HG03097 (cell line): ENCODE measurements around the gene UCHL3.
"Not testable (repeated sequence)": the region's sequence is repeated elsewhere in the genome, so short reads cannot be mapped to it uniquely, and the experiment has no call there.

Experiments
- ATAC-seq: cut with Tn5 transposase; IDR thresholded peaks from one replicate; pipeline ENCODE4 v1.9.1; 2021; ENCODE audit not compliant: unreplicated experiment, low FRiP score

Gene UCHL3

DNA sequence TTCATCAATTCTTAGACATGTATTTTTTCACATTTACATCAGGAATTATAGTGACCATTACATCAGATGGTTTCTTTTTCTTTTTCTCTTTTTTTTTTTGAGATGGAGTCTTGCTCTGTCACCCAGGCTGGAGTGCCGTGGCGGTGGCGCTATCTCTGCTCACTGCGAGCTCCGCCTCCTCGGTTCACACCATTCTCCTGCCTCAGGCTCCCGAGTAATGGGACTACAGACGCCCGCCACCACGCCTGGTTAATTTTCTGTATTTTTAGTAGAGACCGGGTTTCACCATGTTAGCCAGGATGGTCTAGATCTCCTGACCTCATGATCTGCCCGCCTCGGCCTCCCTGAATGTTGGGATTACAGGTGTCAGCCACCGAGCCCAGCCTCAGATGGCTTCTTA is 4.2 kb upstream of the UCHL3 start:
- ATAC-seq, result not testable (repeated sequence)

DNA sequence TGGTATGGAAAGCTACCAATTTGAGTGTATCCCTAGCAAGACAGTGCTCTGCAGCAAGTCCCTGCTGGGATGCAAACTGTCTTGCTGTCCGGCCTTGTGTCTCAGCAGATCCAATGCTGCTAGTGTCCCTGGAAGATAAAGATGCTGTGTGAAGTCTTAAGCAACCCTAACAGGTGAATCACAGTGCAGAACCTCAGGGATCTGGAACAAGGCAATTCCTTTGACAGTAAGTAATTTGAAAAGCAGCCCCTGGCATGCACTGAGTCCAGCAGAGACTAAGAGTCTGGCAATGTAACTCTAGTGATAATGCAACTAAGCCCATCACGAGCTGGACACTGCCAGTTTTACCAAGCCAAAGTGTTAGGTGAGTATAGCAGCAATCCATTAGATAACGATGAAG is 1.7 kb upstream of the UCHL3 start:
- no peak for ATAC-seq

DNA sequence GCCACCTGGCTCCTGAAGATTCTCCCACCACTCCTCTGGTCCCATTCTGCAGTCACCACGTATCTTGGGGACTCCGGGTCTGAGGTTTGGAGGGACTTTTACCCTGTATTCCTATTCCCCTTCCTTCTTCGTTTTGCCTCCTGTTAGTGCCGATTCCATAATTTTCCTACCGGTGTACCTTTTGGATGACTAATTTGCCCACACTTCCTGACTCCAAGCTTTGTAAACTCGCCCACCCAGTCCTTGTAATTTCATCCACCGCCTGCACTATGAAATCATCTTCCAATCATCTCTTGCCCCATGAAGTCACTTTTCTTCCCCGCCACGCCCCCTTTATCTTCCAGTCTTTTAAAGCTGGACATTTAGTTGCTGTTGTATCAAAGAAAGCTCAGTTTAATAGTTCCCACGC is 572 bp downstream of the UCHL3 start:
- peak; percentile 1 for ATAC-seq

DNA sequence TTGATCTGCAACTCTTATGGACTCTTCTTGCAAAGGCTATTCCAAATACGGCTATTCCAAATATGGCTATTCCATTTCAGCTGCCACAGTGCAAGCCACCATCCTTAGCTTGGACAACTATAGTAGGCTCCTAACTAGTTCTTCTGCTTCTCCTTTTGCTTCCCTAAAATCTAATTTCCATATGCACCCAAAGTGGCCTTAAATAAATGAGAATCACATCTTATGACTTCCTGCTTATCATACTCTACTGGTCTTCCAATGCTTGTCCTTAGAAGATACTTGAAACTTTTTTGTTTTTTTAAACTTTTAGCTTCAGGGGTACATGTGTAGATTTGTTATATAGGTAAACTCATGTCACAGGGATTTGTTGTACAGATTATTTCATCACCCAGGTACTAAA is 4.9 kb downstream of the UCHL3 start:
- no peak for ATAC-seq

DNA sequence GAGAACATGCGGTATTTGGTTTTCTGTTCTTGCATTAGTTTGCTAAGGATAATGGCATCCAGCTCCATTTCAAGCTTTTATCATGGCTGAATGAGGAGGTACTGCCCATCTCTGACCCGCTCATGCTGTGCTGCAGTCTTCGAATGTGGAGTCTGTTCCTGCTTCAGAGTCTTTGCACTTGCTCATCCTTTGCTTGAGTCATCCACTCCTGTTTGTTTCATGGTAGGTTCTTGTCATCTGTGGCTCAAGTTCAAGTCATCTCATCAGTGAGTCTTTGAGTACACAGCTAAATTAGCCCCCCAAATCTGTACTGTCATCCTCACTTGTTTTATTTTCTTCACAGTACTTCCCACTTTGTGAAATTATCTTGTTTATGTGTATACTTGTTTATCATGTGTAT is 5.4 kb downstream of the UCHL3 start:
- no peak for ATAC-seq

DNA sequence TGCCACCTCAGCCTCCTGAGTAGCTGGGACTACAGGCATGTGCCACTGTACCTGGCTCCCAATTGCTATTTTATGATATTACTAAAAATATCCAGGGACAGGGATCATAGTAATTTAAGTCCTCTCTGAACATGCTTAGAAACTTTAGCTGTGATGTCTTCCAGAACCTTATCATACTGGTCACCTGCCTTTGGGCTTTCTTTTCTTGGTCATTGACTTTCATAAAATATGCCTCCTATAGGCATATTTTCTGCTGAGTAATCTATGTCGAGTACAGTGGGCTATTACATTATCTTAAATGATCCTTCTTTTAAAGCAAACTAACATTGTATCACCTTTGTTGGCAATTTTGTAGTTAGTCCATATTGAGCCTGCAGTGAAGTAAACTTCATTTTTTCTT is 6.2 kb downstream of the UCHL3 start:
- no peak for ATAC-seq

DNA sequence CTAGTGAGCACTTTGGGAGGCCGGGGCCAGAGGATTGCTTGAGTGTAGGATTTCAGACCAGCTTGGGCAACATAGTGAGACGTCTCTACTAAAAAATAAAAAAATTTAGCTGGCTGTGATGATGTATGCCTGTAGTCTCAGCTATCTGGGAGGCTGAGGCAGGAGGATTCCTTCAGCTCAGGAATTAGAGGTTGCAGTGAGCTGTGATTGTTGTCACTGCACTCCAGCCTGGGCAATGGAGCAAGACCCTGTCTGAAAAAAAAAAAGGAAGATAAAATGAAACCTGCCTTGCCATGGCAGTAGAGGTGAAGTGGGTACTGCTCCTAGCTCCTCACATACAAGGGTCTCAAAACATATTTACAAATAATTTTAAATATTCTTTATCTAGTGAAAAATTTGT is 7.4 kb downstream of the UCHL3 start:
- no peak for ATAC-seq

DNA sequence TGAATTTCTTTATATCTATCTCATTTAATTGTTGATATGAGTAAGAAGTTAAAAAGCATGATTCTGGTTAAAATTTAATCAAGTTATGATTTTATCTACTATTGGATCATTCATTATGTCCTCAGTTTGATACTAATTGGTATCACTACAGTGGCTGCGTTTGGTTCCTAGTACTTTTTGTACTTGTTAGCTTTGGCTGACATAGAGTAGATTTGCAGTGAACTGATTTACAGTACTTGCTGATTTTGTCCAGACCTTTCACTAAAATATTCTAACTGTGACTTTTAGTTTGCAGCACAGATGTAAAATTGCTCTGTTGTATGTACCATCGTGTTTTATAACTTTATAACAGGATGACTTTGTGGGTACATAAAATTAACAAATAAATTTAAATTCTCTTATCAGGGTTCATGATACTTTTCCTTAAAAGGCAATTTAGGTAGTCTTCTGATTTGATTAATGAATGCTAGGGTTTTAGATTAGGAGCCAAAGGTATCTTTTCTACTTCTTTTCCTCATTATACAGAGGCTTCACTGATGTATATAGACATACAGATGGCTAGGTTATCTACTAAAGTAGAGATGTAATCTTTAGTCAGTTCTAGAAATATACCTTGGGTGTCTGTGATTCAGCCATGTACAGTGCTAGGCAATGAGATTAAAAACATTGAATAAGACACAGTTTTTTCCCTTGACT is 8.7 kb downstream of the UCHL3 start:
- ATAC-seq, result no peak

DNA sequence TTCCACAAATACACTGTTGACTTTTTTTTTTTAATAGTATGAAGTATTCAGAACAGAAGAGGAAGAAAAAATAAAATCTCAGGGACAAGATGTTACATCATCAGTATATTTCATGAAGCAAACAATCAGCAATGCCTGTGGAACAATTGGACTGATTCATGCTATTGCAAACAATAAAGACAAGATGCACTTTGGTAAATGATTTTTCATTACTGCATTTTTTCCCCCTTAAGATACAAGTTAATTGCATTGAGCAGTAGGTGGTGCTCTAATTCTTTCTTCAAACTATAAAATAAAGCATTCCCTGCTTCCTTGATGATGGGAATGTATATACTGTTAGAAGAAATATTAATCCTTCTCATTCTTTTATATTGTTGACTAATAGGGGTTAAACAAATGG is 17.1 kb downstream of the UCHL3 start:
- no peak for ATAC-seq

DNA sequence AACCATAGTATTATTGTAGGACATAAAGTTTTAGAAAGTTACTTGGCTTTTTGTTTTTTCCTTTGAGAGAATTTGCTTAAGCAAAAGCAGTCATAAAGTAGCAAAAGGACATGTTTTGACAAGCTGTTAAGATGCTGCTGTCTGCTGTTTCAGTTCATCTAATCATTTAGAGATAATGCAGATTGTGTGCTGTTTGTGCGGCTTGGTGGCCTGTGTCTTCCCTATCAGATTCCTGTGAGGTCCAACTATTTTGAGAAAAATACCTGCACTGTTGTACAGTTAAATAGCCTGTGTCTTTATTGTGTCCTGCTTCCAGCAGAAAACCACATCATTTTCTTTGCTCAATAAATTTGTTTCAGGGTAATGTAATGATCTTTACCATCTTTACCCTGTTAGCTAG is 20.0 kb downstream of the UCHL3 start:
- ATAC-seq, result no peak

DNA sequence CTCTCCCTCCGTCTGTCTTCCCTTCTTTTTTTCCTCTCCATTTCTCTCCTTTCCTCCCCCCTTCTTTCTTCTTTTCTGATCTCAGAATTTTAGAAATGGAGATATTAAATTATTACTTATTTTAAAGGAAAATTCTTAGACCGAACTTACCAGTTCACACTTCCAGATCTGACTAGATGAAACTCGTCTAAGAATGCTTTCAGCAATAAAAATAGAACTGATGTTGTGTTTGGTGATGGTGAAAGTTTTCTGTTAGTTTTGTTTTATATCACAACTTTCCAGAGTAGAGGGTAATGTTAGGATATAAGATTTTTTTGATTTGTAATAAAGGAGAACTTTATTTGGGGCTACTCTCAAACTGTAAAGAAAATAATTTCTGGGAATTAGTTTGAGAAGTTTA is 29.9 kb downstream of the UCHL3 start:
- no peak for ATAC-seq

DNA sequence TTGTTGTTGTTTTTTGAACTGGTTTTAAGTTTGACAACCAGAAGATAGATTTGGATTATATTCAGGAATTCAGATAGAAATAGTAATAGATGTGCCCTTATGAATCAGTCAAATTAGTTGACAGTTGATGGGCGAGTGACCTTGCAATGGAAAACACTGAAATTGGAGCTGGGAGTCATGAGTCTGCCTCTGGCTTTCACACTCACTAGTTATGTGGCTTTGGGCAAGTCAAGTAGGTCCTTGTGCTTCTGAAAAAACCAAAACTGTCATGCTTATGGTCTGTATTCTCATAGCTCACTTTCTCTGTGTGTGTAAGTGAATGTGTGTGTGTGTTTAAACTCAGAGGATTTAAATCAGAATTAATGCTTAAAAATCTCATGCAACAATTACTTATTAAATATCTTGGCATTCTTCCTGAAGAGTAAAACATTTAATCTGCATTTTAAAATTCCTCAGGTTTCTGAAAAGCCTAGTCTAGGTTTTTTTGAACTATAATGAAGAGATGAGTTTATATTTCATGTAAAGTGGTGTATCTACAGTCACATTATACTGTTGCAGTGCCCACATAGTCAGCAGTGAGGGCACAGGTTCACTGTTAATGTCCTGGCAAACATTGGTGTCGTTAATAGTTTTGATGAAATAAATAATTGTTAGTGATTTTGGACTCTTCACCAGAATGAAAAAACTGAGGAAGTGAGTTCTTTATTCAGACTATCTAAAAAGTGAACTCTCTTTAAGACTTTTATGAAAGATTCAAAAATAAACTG is 32.5 kb downstream of the UCHL3 start:
- no peak for ATAC-seq

DNA sequence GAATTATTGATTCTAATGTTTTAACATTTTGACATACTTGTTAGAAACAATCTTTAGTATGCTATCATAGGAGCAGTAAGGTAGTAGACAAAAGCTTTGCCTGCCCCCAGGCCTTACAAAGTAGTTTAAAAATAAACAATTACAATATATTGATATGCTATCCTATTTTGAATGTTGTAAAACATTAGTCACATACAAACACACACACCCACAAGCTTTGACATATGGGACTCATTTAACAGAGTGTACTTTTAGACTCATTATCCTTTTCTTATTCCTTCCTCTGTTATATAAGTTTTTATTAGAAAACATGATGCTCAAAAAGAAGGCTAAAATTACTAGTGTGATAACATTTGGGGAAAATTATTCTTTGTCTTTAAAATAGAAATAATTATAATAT is 33.5 kb downstream of the UCHL3 start:
- ATAC-seq, result no peak

DNA sequence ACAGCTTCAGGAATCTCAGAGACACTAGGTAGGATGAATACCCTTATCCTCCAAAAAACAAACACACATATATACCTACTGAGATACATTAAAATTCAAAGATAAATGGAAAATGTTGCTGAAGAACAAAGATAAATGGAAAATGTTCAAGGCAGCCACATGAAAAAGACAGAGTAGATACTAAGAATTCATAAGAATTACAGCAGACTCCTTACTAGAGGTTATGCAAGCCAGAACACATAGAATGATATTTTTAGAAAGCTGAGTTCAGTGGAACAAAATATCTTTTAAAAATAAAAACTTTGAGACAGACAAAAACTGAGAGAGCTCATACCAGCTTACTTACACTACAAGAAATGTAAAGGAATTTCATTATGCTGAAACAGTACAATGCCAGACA is 35.6 kb downstream of the UCHL3 start:
- no peak for ATAC-seq

DNA sequence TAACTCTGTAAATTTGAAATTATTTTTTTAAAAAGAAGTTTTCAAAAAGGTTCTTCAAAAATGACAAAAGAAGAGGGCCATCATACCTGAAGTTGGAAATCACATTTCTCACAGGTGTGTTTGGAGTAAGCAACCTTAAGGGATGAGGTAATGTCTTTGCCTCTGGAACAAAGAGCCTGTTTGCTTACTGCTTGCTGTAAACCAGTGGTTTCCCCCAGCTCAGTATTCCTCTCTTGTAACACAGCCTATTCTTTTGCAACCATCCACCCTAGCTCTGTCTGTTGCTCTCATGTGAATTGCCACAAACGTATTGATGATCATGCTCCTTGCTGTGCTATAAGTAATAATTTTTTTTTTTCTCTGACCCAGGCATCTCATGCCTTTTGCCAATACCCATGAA is 38.1 kb downstream of the UCHL3 start:
- no peak for ATAC-seq

DNA sequence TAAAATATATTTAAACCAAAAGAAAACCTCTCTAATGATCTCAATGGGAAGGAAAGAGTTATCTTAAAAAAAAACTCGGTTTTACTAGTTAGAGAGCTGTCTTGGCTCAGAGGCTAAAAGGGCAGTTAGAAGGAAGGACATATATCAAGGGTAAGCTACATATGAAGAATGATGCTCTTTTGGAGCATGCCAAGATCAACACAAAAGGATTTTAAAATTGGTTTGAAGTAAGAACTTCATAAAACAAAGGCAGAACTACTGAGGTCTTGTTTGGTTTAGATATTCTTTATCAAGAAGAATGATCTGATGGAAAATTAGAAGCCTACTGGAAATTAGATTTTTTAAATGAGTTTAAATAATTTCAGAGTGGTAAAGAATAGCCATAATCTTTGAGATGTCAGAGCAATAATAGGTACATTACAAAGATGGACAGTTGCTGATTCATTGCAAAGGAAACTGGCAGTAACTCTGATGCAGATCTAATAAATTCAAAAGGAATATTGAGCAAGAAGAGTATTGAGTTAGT is 47.1 kb downstream of the UCHL3 start:
- ATAC-seq, result no peak

DNA sequence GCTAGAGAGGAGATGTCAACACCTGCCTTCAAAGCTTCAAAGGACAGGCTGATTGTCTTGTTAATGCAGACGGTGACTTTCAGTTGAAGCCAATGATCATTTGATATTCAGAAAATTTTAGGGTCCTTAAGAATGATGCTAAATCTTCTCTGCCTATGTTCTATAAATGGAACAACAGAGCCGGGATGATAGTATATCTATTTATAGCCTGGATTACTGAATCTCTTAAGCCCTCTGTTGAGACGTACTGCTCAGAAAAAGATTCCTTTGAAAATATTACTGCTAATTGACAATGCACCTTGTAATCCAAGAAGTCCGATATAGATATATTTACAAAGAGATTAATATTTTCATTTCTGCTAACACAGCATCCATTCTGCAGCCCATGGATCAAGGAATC is 50.8 kb downstream of the UCHL3 start:
- ATAC-seq, result no peak

DNA sequence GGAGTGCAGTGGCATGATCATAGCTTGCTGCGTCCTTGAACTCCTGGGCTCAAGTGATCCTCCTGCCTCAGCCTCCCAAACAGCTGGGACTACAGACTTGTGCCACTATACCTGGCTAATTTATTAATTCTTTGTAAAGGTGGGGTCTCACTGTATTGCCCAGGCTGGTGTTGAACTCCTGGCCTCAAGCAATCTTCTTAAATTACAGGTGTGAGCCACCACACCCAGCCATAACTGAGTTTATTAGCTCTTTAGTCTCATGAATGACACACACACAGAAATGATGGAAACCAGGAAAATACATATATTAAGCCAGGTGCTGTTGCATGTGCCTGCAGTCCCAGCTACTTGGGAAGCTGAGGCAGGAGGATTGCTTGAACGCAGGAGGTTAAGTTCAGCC is 53.4 kb downstream of the UCHL3 start:
- ATAC-seq, result no peak

DNA sequence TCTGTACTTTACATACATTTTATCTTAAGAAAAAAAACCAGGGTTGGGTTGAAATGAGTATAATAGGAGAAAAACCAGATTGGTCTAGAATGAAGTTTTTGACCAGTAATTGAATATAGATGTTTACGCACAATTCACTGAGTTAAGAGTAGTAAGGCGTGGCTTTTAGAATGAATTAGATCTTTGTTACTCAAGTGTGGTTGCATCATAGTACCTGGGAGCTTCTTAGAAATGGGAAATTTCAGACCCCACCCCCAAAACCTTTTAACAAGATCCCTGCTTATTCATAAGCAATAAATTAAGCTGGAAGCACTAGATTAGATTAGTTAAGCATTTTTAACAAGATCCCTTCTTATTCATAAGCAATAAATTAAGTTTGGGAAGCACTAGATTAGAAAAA is 57.9 kb downstream of the UCHL3 start:
- no peak for ATAC-seq

DNA sequence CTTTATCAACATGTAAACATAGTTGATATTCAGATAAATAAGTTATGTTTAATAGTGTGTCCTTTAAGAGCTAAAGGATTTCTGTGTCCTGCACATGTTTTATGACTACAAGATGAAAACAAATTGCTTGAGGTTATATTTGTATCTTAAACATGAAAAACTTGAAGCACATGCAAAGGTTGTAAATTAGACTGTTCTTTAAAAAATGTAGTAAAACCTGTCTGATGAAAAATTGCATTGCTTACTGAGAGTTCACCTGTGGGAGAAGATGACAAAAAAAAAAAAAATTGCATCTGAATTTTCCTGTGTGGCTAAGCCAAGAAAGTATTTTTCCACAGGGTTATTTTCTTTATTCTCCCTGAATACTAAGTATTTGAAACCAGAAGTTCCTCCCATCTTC is 60.9 kb downstream of the UCHL3 start:
- ATAC-seq, result no peak

DNA sequence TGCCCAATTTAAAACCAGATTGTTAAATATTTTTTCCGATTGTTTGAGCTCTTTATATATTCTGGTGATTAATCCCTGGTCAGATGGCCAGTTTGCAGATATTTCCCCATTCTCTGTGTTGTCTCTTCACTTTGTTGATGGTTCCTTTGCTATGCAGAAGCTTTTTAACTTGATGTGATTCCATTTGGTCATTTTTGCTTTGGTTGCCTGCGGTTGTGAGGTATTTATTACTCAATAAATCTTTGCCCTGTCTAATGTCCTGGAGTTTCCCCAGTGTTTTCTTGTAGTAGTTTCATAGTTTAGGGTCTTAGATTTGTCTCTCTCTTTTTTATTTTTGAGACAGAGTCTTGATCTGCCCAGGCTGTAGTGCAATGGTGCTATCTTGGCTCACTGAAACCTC is 62.8 kb downstream of the UCHL3 start:
- ATAC-seq, result no peak

DNA sequence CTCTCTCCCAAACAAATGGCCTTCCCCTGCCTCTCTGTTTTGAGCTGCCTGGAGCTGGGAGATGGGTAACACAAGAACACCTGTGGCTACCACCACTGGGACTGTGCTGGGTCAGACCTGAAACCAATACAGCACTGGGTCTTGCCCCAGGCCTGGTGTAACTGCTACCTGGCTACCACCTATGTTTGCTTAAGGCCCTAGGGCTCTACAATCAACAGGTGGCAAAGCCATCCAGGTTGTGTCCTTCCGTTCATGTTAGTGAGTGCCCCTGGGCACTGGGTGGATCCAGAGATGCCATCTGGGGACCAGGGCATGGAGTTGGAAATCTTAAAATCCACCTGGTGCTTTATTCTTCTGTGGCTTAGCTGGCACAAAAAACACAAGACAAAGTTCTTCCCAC is 67.6 kb downstream of the UCHL3 start:
- ATAC-seq, result no peak
